ENCODE data around the gene LRRN2. TPM values are rescaled to one million over a fixed set of nuclear protein-coding genes. Genes with fewer than 3 reads are reported as not detected.

LRRN2 gene
- total and polyA plus RNA-seq, 2 of the 8 experiments (the other 6 are each of a cell fraction or from before 2014, with no cell fraction given) = 1.8 to 2.3 TPM

DNA sequence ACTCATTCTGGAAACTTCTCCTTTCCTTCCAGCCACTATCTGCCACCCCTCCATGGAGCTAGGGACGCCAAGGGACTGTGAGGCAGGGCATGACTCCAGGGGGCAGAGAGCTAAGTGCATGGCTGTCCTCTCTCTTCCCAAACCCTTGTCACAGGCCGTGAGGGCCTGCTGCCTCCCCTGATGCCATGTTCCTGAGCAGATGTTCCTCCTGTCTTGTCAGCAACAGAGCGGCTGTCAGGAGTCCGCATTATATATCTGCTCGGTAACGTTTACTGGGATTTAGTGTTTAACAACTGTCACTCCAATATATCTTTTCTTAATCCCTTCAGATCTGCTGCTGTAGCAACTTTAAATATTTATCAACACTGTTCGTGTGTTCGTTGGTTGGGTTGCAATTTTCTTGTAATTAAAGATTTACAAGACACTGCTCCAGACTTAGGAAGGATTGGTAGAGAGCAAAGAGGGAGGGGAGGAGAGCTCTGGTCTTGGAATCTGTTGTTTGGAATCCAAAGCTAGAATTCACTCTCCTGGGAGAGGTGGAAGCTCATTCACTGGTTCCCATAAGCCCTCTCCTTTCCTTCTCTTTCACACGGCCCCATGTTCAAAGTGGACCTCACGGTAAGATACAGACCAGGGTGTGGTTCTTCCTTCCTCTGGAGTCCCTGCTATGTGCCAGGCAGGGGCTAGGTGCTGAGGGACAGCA, 93.1 kb downstream of the LRRN2 start:
- no peak overlapping the region for H3K4ac ChIP-seq (replicated peaks; ENCODE audit: insufficient read length, low read depth, low read length)
- peak overlapping the region; percentile 35; the same call in 1 of the 2 replicates for H2BK12ac ChIP-seq (ENCODE audit: low read depth, low read length)
- DNase-seq (ENCODE audit: low read depth in 1 of 2, low spot score in 2 of 2) (no peak), FAIRE-seq (no peak)
- no peaks in the 10 kb centered on the region for H3K36me3 ChIP-seq (ENCODE audit: control insufficient read depth in 2 of 4, insufficient read depth in 4 of 4, low read length in 3 of 4)
- 80% methylated on average over 9 of the region's 10 CpGs; no CpG with 5 or more reads in 1 of the 2 experiments for whole genome bisulfite sequencing, 2 experiments (ENCODE audit: extremely low coverage in 1 of 2, insufficient coverage in 1 of 2, insufficient read length in 1 of 2, insufficient replicate concordance in 2 of 2, low coverage in 1 of 2, low lambda C conversion rate in 2 of 2, missing lambda C conversion rate in 1 of 2)
- ChIA-PET CTCF (ENCODE audit: partially characterized antibody) (interaction anchor here (1.0 to 3.5 kb wide), 7 partner anchors 8 to 214 kb away, joined by 3 to 21 read pairs (median 3); no protein-coding TSS in a partner anchor), POLR2A (ENCODE audit: partially characterized antibody) (interaction anchor here (0.6 to 1.5 kb wide), 3 partner anchors 13 to 376 kb away, joined by 3 to 5 read pairs (median 3); no protein-coding TSS in a partner anchor)
- no peak overlapping the region for H2BK15ac ChIP-seq (ENCODE audit: low read length)
- H4K20me1 ChIP-seq (replicated peaks in 1 of 2; ENCODE audit: control insufficient read depth in 1 of 2, insufficient read depth in 2 of 2, low read length in 2 of 2) = no peaks in the 10 kb centered on the region
- H3K27ac ChIP-seq (ENCODE audit: low read depth, low read length) = no peak overlapping the region
- no peak overlapping the region for H3K4me2 ChIP-seq (ENCODE audit: insufficient read depth in 1 of 2, low read depth in 2 of 2, low read length in 2 of 2)
- no peak for TF ChIP-seq SUZ12 (IDR thresholded peaks at IDR 0.05; ENCODE audit: low read length)
- no peak overlapping the region for H2AK5ac ChIP-seq (ENCODE audit: low read depth, low read length)
- peaks cover 3 to 7% (median 5%) of the 10 kb centered on the region in 4 experiments; a peak in 5 of 7 replicates for H3K4me1 ChIP-seq (replicated peaks in 1 of 4; ENCODE audit: control insufficient read depth in 3 of 4, insufficient read depth in 4 of 4, low read length in 3 of 4)
- H3K27me3 ChIP-seq (replicated peaks in 1 of 4; ENCODE audit: control insufficient read depth in 3 of 4, extremely low read depth in 1 of 4, insufficient read depth in 3 of 4, low read length in 3 of 4) = no peaks in the 10 kb centered on the region
- H3K56ac ChIP-seq (replicated peaks; ENCODE audit: insufficient read length, low read depth, low read length) = no peak overlapping the region
- H3K18ac ChIP-seq (ENCODE audit: extremely low read depth, low read length) = no peak overlapping the region
- no peak overlapping the region for H2BK120ac ChIP-seq (replicated peaks; ENCODE audit: low read depth, low read length)
- no peak overlapping the region for H2BK5ac ChIP-seq (ENCODE audit: low read depth, low read length)
- no peak overlapping the region for H3K9ac ChIP-seq (replicated peaks in 1 of 4; ENCODE audit: extremely low read depth in 1 of 4, low read depth in 3 of 4, low read length in 3 of 4)
- no peak overlapping the region for H2AFZ ChIP-seq (ENCODE audit: low read length)
- no peak overlapping the region for H3K23ac ChIP-seq (ENCODE audit: insufficient read length)
- H3K79me1 ChIP-seq (ENCODE audit: low read depth, low read length) = no peaks in the 10 kb centered on the region
- no peak overlapping the region for H3K4me3 ChIP-seq (ENCODE audit: extremely low read depth in 1 of 4, insufficient read depth in 2 of 4, low read depth in 3 of 4, low read length in 4 of 4)
- no peaks in the 10 kb centered on the region for H3K9me3 ChIP-seq (ENCODE audit: insufficient read depth in 2 of 2, low read depth in 1 of 2, low read length in 1 of 2)
- no peak overlapping the region for H4K8ac ChIP-seq (ENCODE audit: extremely low read depth, insufficient read depth, low read length)
- H3K79me2 ChIP-seq (ENCODE audit: control insufficient read depth in 1 of 2, insufficient read depth in 2 of 2, low read length in 2 of 2) = no peaks in the 10 kb centered on the region
- no peak overlapping the region for H4K91ac ChIP-seq (replicated peaks; ENCODE audit: insufficient read length, low read length)
- H3K14ac ChIP-seq (ENCODE audit: insufficient read length) = no peak overlapping the region
- H4K5ac ChIP-seq (ENCODE audit: insufficient read length, low read depth, low read length) = no peak overlapping the region
- no peak overlapping the region for H2BK20ac ChIP-seq (ENCODE audit: low read length)
- H3K23me2 ChIP-seq (ENCODE audit: low read depth, low read length) = no peaks in the 10 kb centered on the region
